HG03469 (cell line): Measurements from ENCODE around the gene ELL.

ENCODE experiments used
- ATAC-seq: cut with Tn5 transposase; IDR thresholded peaks from one replicate; pipeline ENCODE4 v1.9.1; 2021; ENCODE audit warnings: mild to moderate bottlenecking, moderate library complexity, moderate number of reproducible peaks; ENCODE audit not compliant: unreplicated experiment

The ELL gene

GRCh38 chr19:18473003-18473705 is 48.7 kb downstream of the ELL start:
- no peak for ATAC-seq

- no peak for ATAC-seq
These were observed 51.1 kb downstream of the ELL start for GRCh38 chr19:18470787-18471186.

- ATAC-seq = no peak
These were observed 52.6 kb downstream of the ELL start for GRCh38 chr19:18469069-18469846.

GRCh38 chr19:18468517-18468916 is 53.4 kb downstream of the ELL start:
- ATAC-seq = no peak

- ATAC-seq = no peak
These were observed 53.9 kb downstream of the ELL start for GRCh38 chr19:18467978-18468377.

DNA sequence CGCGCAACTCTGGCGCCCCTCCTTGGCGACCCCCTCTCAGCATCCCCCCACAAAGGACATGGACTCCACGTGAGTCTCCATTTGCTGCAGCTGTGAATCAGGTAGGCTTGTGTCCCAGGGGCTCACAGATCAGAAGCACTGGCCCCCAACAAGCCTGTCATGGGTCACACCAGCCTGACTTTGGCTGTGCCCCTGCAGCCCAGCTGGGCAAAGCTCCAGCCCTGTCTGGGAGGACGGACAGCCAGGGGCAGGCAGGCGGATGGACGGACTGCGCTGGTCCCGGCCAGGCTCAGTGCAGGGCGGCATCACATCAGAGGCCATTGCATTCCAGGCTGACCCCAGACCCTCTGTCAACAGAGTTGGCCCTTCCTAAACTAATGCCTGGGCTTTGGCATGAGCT is 55.5 kb downstream of the ELL start:
- ATAC-seq = no peak

GRCh38 chr19:18465964-18466339 is 55.9 kb downstream of the ELL start:
- no peak for ATAC-seq

GRCh38 chr19:18465214-18465963 is 56.5 kb downstream of the ELL start:
- no peak for ATAC-seq

- no peak for ATAC-seq
These were observed 57.2 kb downstream of the ELL start for GRCh38 chr19:18464646-18465045.

DNA sequence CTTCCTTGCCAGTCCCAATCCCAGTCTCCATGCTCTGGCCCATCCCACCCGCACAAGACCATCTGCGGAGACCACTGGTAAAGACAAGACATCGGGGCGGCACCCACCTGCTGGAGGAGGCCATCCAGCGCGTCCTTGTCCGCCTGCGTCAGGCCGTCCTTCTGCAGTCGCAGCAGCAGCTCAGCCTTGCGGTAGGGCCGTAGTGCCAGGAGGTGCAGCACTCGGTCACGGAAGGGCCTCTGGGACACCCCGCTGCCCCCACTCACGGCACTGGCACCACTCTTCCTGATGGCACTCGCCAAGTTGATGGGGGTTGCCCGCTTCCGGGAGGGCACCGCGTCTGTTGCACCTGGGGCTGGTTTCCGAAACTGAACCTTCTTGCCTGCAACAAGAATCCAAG is 60.4 kb downstream of the ELL start:
- ATAC-seq = no peak

DNA sequence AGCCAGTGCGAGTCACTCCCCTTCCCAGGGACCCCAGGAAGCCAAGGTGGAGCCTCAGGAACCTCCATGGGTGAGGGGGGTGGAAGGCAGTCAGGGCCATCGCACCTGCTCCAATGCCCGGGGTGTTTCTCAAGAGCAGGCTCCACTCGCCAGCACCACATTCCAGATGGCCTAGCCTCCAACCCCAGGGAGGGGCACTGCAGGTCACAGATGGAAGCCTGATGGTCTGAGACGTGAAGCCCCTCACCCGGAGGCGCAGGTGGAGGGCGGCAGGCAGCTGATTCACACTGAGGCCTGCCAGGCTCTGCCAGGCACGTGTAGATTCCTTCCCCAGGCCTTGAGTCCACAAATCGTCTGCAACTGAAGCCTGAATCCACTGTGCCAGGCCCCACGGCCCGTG is 61.0 kb downstream of the ELL start:
- no peak for ATAC-seq

DNA sequence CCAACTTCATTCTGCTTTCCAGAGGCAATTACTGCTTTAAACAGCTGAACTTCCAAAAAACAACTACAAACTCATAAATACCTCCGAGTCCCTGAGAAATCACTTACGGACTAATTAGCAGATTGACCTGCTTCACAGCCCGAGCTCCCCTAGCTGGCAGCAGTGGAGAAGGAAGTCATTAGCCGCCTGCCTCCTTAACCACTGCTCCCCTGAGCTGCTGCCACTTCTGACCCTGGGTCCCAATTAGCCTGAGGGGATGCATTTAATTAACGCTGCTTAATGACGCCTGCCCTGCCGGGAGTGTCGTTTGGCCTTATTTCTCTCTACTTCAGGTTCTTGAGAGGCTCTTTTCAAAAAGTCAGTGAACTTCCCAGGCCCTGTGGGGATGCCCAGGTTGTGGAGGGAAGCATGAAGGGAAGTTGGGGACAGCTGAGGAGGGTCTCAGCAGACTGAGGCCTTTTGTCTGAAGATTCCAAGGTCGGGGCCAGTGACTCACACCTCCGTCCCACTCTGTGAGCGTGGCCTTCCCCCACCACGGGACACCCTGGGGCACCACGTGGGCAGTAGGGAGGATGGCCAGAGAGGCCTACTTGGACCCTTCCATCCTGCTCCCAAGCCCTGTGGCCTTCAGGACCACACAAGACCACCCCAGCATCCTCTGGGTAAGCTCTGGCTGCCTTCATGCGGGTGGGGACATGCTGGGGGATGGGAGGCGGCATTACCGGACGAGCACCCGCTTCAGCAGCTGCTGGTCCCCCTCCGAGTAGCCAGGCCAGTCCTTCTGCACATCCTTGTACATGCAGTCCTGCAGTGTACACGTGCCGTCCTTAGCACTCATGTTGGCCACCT is 64.2 kb downstream of the ELL start:
- no peak for ATAC-seq

GRCh38 chr19:18456974-18457373 is 64.9 kb downstream of the ELL start:
- ATAC-seq = no peak

- ATAC-seq = no peak
These were observed 65.6 kb downstream of the ELL start for GRCh38 chr19:18456279-18456678.

- no peak for ATAC-seq
These were observed 68.4 kb downstream of the ELL start for GRCh38 chr19:18453269-18454024.

DNA sequence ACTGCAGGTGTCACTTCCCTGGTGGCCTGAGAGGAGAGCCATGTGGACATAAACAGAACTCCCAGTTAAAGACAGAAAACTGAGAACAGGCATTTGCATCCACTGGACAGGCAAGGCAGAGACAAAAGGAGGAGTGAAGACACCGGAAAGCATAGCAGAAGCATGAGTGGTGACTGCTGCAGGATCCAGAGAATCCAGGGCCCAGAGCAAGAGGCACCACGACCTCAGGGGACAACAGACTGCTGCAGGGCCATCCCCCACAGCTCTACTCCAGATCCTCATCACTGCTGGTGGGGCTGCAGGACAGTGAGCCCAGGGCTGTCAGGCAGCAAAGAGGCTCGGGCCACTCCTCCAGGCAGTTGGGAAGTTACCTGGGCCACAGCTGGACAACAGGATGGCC is 69.5 kb downstream of the ELL start:
- ATAC-seq = no peak

GRCh38 chr19:18450931-18451836 is 70.7 kb downstream of the ELL start:
- no peak for ATAC-seq

DNA sequence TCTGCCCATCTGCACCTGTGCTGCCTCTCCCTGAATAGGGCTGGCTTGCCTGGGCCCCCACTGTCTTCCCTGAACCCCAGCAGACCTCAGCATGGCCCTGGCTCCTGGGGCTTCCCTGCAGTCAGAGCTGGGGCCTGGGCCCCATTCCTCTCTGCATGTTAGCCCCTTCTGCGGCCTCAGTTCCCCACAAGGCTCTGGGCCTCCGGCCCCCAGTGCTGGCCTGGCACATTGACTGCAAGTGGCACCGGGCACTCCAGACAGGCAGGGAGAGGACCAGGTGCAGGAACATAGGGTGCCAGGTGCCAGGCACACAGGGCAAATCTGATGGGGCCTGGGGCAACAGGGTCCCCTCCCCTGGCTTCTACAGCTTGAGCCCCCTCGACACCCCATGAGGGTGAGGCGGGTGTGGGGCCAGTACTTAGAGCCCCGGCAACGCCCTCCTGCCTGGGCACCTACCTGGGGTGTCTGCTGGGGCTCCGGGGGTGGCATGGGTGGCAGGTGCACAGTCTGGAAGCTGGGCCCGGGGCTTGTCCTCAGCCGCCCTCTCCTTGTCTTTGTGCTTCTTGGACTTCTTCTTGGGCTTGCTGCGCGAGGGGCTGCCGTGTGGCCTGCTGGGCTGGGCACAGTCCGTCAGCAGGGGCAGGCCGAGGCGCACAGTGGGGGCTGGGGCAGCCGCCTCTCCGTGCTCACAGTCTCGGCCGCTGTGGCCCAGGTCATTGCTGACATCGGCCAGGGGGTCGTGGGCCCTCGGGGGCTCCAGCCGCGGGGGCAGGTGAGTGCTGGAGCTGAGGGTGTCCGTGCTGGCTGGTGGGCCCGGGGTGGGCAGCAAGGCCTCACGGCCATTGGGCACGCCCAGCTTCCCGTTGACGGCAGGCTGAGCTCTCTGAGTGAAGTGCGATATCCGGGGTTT is 71.6 kb downstream of the ELL start:
- no peak for ATAC-seq
